A673 (cell line): ENCODE results near the gene C12orf76.

Experiments used
- EZH2 ChIP-seq: fragments of 200-600 bp; sonication (generic); IDR thresholded peaks from 2 replicates; pipeline ENCODE4 v1.6.1; 2017; ENCODE audit warnings: borderline replicate concordance, low read depth, mild to moderate bottlenecking, mixed read lengths, antibody characterized with exemption, low read length; ENCODE audit not compliant: poor library complexity, severe bottlenecking
- TF ChIP-seq, protein P1 (sequence below): fragments of 300-800, 200-600 bp; sonication (generic); conservative IDR thresholded peaks from 2 replicates; pipeline ENCODE4 v1.5.1; 2017; ENCODE audit warnings: low read depth, mild to moderate bottlenecking, antibody characterized with exemption, low read length, moderate library complexity, mixed read lengths

DNA sequence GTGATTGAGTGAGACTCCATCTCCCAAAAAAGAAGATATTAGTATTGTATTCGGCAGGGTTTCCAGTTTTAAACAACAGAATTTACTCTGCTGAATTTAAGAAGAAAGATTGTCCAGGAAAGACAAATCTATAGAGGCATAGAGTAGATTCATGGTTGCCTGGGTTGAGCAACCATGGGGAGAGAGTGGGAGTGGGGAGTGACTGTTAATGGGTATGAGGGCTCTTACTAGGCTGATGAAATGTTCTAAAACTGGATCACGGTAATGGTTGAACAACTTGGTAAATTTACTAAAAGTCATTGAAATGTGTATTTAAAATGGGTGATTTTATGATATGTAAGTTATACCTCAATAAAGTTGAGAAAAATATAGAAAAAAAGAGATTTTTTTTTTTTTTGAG is 13.9 kb upstream of the C12orf76 start:
- TF ChIP-seq EZH2: no peak
- TF ChIP-seq, protein P1, sequence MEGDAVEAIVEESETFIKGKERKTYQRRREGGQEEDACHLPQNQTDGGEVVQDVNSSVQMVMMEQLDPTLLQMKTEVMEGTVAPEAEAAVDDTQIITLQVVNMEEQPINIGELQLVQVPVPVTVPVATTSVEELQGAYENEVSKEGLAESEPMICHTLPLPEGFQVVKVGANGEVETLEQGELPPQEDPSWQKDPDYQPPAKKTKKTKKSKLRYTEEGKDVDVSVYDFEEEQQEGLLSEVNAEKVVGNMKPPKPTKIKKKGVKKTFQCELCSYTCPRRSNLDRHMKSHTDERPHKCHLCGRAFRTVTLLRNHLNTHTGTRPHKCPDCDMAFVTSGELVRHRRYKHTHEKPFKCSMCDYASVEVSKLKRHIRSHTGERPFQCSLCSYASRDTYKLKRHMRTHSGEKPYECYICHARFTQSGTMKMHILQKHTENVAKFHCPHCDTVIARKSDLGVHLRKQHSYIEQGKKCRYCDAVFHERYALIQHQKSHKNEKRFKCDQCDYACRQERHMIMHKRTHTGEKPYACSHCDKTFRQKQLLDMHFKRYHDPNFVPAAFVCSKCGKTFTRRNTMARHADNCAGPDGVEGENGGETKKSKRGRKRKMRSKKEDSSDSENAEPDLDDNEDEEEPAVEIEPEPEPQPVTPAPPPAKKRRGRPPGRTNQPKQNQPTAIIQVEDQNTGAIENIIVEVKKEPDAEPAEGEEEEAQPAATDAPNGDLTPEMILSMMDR: no peak
